Omental fat pad (tissue), 4 donors: Measurements from ENCODE around the gene CYP2W1. TPM values are rescaled to one million over a fixed set of nuclear protein-coding genes. Genes with fewer than 3 reads are reported as not detected.

ENCODE experiments used
- ATAC-seq: fragments of 150-250 bp; one replicate; pipeline ENCODE4 v1.9.1; 2016; ENCODE audit warnings: mild to moderate bottlenecking, moderate library complexity; ENCODE audit not compliant: low FRiP score
- DNase-seq: peaks from one replicate; pipeline ENCODE4 v3.0.0-alpha.2; 2019; ENCODE audit warnings: low spot score
- total RNA-seq, 4 donors: library from RNA; depleted of rRNA; stranded (reverse); fragments of >200 nt; gene quantifications; one replicate each; pipeline ENCODE4 v1.1.0, GENCODE V29; 2016
- TF ChIP-seq, protein P1 (sequence below), 3 donors: fragments of 450-650 bp; IDR thresholded peaks; one replicate each; pipeline ENCODE4 v1.5.1; 2016 to 2017; ENCODE audit warnings: antibody characterized with exemption in 3 of 3, mild to moderate bottlenecking in 3 of 3, moderate library complexity in 2 of 3

The CYP2W1 gene
- total RNA-seq, 4 donors from 2014 or later = not detected

- TF ChIP-seq, protein P1, sequence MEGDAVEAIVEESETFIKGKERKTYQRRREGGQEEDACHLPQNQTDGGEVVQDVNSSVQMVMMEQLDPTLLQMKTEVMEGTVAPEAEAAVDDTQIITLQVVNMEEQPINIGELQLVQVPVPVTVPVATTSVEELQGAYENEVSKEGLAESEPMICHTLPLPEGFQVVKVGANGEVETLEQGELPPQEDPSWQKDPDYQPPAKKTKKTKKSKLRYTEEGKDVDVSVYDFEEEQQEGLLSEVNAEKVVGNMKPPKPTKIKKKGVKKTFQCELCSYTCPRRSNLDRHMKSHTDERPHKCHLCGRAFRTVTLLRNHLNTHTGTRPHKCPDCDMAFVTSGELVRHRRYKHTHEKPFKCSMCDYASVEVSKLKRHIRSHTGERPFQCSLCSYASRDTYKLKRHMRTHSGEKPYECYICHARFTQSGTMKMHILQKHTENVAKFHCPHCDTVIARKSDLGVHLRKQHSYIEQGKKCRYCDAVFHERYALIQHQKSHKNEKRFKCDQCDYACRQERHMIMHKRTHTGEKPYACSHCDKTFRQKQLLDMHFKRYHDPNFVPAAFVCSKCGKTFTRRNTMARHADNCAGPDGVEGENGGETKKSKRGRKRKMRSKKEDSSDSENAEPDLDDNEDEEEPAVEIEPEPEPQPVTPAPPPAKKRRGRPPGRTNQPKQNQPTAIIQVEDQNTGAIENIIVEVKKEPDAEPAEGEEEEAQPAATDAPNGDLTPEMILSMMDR (IDR thresholded peaks at IDR 0.05) = no peak
These were observed 35.3 kb downstream of the CYP2W1 start for GRCh38 chr7:1018334-1018695.

DNA sequence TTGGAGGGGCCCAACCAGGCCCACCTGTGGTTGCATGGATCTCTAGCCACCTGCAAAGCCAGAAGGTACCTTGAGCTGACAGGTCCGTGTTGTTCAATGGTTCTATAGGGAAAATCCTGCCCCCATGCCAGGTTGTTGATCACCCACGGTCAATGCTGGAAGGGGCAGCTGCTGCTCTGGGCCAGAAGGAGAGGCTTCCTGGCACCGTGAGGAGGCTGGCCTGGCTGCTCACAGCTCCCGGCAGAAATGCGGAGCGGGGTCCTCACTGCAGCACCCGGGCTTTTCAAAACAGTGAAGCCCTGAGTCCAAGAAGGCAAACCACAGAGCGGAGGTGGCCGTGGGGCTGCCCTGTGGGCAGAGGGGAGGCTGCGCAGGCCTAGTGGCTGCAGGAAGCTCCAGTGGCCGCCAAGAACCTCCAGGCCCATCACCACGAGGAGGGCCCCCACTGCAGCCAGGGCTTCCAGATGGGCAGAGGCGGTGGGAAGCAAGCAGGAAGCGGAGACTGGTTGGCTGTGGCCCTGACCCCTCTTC is 36.3 kb downstream of the CYP2W1 start:
- ATAC-seq (no peak), DNase-seq (no peak)
- TF ChIP-seq, protein P1 (IDR thresholded peaks at IDR 0.05) = no peak

More at GRCh38 chr7:1018334-1018695, 35.3 kb downstream of the CYP2W1 start:
- ATAC-seq (no peak), DNase-seq (no peak)

- no peak for ATAC-seq
- TF ChIP-seq, protein P1 (IDR thresholded peaks at IDR 0.05) = no peak
- no peak for DNase-seq
These were observed 37.0 kb downstream of the CYP2W1 start for GRCh38 chr7:1019789-1020610.

DNA sequence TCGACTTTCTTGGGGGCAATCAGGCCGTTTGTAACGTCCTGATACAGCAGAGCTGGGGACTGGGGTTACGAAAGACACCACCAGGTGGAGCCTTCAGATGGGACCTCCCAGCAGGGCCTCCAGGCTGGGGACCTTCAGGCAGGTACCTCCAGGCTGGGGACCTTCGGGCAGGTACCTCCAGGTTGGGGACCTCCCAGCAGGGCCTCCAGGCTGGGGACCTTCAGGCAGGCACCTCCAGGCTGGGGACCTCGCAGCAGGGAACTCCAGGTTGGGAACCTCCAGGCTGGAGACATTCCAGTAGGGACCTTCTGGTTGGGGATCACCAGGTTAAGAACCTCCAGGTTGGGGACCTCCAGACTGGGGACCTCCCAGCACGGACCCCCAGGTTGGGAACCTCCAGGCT is 37.9 kb downstream of the CYP2W1 start:
- TF ChIP-seq, protein P1 (IDR thresholded peaks at IDR 0.05) = no peak
- DNase-seq (no peak), ATAC-seq (no peak)

GRCh38 chr7:1021366-1021765 is 38.4 kb downstream of the CYP2W1 start:
- ATAC-seq (no peak), DNase-seq (no peak)
- TF ChIP-seq, protein P1 (IDR thresholded peaks at IDR 0.05) = no peak

GRCh38 chr7:1021931-1022330 is 39.0 kb downstream of the CYP2W1 start:
- ATAC-seq (no peak), DNase-seq (no peak)
- TF ChIP-seq, protein P1 (IDR thresholded peaks at IDR 0.05) = no peak

DNA sequence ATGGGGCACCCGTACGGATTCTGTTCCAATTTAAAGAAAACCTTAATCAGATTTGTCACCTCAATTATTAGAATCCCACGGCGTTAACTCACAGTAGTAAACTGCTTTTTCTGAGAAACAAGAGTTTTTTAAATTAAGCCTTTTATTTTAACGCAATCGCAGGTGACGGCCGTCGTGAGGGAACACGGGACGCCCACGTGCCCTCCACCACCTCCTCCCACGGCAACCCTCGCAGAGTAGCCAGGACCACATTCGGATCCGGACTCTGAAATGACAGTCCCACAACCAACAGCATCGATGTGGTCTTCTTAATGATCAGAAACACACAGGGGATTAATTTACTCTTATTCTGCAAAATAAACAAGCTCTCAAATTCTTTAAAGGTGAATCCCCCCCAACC is 39.4 kb downstream of the CYP2W1 start:
- DNase-seq = no peak
- no peak for ATAC-seq
- TF ChIP-seq, protein P1 (IDR thresholded peaks at IDR 0.05) = no peak
